SK-N-SH treated with all-trans-retinoic acid at 6 μM for 48 hours (cell line): Measurements from ENCODE around the gene WNT6.

Source experiments
- ISL1 ChIP-seq: fragments of 250-450 bp; sonication (Bioruptor Pico); IDR thresholded peaks from 2 replicates; pipeline ENCODE4 v2.1.2; 2022; ENCODE audit warnings: mild to moderate bottlenecking, moderate library complexity
- OSR1 ChIP-seq: fragments of 250-450 bp; sonication (Bioruptor Pico); IDR thresholded peaks from 2 replicates; pipeline ENCODE4 v1.8.0; 2022; ENCODE audit warnings: moderate library complexity, mild to moderate bottlenecking, inconsistent platforms
- RARB ChIP-seq: fragments of 250-450 bp; sonication (Bioruptor Pico); IDR thresholded peaks from 2 replicates; pipeline ENCODE4 v1.8.0; 2021; ENCODE audit warnings: mild to moderate bottlenecking, moderate library complexity
- ZNF565 ChIP-seq: fragments of 450-650 bp; formaldehyde crosslinking; conservative IDR thresholded peaks from 2 replicates; pipeline ENCODE4 v1.5.0; 2020; ENCODE audit warnings: low read depth, mild to moderate bottlenecking, moderate library complexity

GRCh38 chr2:218880859-218881594 lies 21.4 kb downstream of the WNT6 start:
- TF ChIP-seq RARB (CRISPR knock-in tag) (no peak), OSR1 (CRISPR knock-in tag) (no peak), ZNF565 (no peak), ISL1 (CRISPR knock-in tag) (no peak)
